ENCODE results near the gene ANTXRL.

GRCh38 chr10:46286991-46287693 lies at the start of gene ANTXRL:
- TF ChIP-seq JUN (IDR thresholded peaks at IDR 0.05) (no peak), SMC3 (IDR thresholded peaks at IDR 0.05) (no peak), CTCF (IDR thresholded peaks at IDR 0.05) (no peak), USF2 (IDR thresholded peaks at IDR 0.05) (no peak), MAX (IDR thresholded peaks at IDR 0.05) (no peak), RFX5 (IDR thresholded peaks at IDR 0.05) (no peak), CEBPB (IDR thresholded peaks at IDR 0.05) (no peak), POLR2A (IDR thresholded peaks at IDR 0.05; ENCODE audit: low read length) (no peak), CHD2 (IDR thresholded peaks at IDR 0.05; ENCODE audit: low read length, partially characterized antibody) (no peak), ESRRA (IDR thresholded peaks at IDR 0.05; ENCODE audit: borderline replicate concordance, low read length) (no peak), E2F6 (IDR thresholded peaks at IDR 0.05; ENCODE audit: borderline replicate concordance, low read depth) (no peak), KDM5A (IDR thresholded peaks at IDR 0.05) (no peak), EP300 (IDR thresholded peaks at IDR 0.05) (no peak), KDM1A (IDR thresholded peaks at IDR 0.05; ENCODE audit: low read depth) (no peak)
